Heart right ventricle (tissue), 16 donors: ENCODE results near the gene MYRF. TPM values are rescaled to one million over a fixed set of nuclear protein-coding genes. Genes with fewer than 3 reads are reported as not detected.

Source experiments
- ATAC-seq, 8 donors: fragments of 200-7000 bp; cut with Tn5 transposase; one replicate each; pipeline ENCODE4 v1.9.1; 2020; ENCODE audit warnings: mild to moderate bottlenecking in 8 of 8, moderate library complexity in 8 of 8, moderate number of reproducible peaks in 1 of 8
- DNase-seq, 2 donors: peaks; one replicate each; pipeline ENCODE4 v3.0.0-alpha.2; 2020
- H3K27ac ChIP-seq, 10 donors: fragments of 200-600 bp; sonication (generic) in 2 of 10; one replicate each; pipeline versions ENCODE4 v1.5.0 to v1.8.0; 2020 to 2022; ENCODE audit warnings: mild to moderate bottlenecking in 3 of 10
- H3K27me3 ChIP-seq, 7 donors: fragments of 200-600 bp; one replicate each; pipeline ENCODE4 v1.8.0; 2021 to 2022; ENCODE audit warnings: mild to moderate bottlenecking in 2 of 7
- H3K36me3 ChIP-seq, 9 donors: fragments of 200-600 bp; sonication (generic) in 1 of 9; one replicate each; pipeline versions ENCODE4 v1.5.0 to v1.8.0; 2020 to 2022; ENCODE audit warnings: mild to moderate bottlenecking in 2 of 9
- H3K4me1 ChIP-seq, 9 donors: fragments of 200-600 bp; sonication (generic) in 1 of 9; one replicate each; pipeline versions ENCODE4 v1.5.0 to v1.8.0; 2020 to 2022; ENCODE audit warnings: mild to moderate bottlenecking in 4 of 9
- H3K4me3 ChIP-seq, 10 donors: fragments of 200-600 bp; sonication (generic) in 2 of 10; one replicate each; pipeline versions ENCODE4 v1.5.0 to v1.8.0; 2020 to 2022; ENCODE audit warnings: mild to moderate bottlenecking in 7 of 10, moderate library complexity in 2 of 10
- H3K9me3 ChIP-seq, 11 donors: fragments of 200-600 bp in 10 of 11; sonication (generic) in 2 of 11; one replicate each; pipeline versions ENCODE4 v1.5.0 to v1.8.0; 2013 to 2022; ENCODE audit warnings: mild to moderate bottlenecking in 2 of 11, control low read depth in 1 of 11, moderate library complexity in 1 of 11
- CTCF ChIP-seq, 9 donors: fragments of 200-600 bp; sonication (generic) in 2 of 9; IDR thresholded peaks; one replicate each; pipeline versions ENCODE4 v1.5.0 to v1.8.0; 2021 to 2022; ENCODE audit warnings: antibody characterized with exemption in 9 of 9, mild to moderate bottlenecking in 5 of 9, moderate library complexity in 1 of 9
- WGBS, 2 donors: extraction: QIAGEN DNeasy Blood & Tissue Kit; methylation state at CpG; one replicate each; pipeline ENCODE4 v1.1.7; 2013; ENCODE audit warnings: inconsistent platforms in 1 of 2; 5-methylcytosine and 5-hydroxymethylcytosine counted together
- intact Hi-C, 10 donors: fragments of 100-400 bp; cut with DNase I; formaldehyde crosslinking; loops; one replicate each; pipeline versions ENCODE4 v1.11.1 to v1.14.2; 2022
- polyA plus RNA-seq, 2 donors: library from polyadenylated mRNA; stranded (reverse); fragments of 200-250 nt; gene quantifications; one replicate each; pipeline ENCODE4 v1.2.3, GENCODE V29; 2013
- total RNA-seq, 10 donors: library from RNA; stranded (reverse); fragmentation: NEBNext Ultra II Directional in 3 of 10; extraction: Animal tissue kit (Norgen Biotek cat#: 25700) in 3 of 10; gene quantifications; one replicate each; pipeline versions ENCODE4 v1.2.1 to v1.2.4, GENCODE V29; 2021 to 2023
- donor health status: Arrhythmogenic right ventricular cardiomyopathy.
- donor health status: ischemic (EF 13 %, LVEDD 7.1; RV severe dilation, severe dysfunction).
- donor health status: healthy with polysubstance abuse.
- donor health status: DM: no; HTN: yes; CAD: no.
- donor health status: DM: no; HTN: no; CAD: no.
- donor health status: ischemic (EF 25% LVEDD 6.9; RV normal size, moderate dysfunction).
- donor health status: ischemic (EF 25% LVEDD 5.7; RV mildly dilated, moderate dysfunction).
- donor health status: healthy.
- donor health status: DM: yes; HTN: yes; CAD: no.
- donor health status: Ischemic cardiomyopathy.
- donor health status: ischemic (EF 35%, LVEDD 5.7; RV mildly dilated, moderate dysfunction).
- donor health status: nonischemic (EF 11% LVEDD 7.7; RV severe dilation, severe dysfunction).
- donor health status: DM: yes; HTN: yes; CAD: no.
- donor health status: PGD.
- donor health status: ischemic (EF 29% LVEDD 5.4; RV normal size, mild dysfunction).
- donor health status: nonischemic (EF 23%, LVEDD 6.1; RV moderate dilation, normal function).

The MYRF gene
- total and polyA plus RNA-seq, 12 donors, result 0.13 to 1.2 (median 0.26) TPM

- Histone ChIP-seq H3K4me3 (no peak overlapping the region), H3K36me3 (peaks cover 0 to 99% (median 41%) of the 10 kb centered on the region in 9 donors), H3K27ac (no peak overlapping the region), H3K9me3 (no peaks in the 10 kb centered on the region), H3K27me3 (no peaks in the 10 kb centered on the region), H3K4me1 (peaks cover 0 to 7% (median 0%) of the 10 kb centered on the region in 9 donors)
- no peak for DNase-seq
- no peak for ATAC-seq
- TF ChIP-seq CTCF (IDR thresholded peaks at IDR 0.05), result no peak
- intact Hi-C loops, result loop anchor here in 2 of 10 donors (10.0 kb wide), 2 partner anchors 88 to 278 kb away; partner anchors contain the start of gene FADS3 (in 1 of the 2)
- WGBS, 2 donors, result 94 to 96% methylated on average over 5 of the region's 5 CpGs
Observed at GRCh38 chr11:61806785-61807184, 54.3 kb downstream of the MYRF start.

- Histone ChIP-seq H3K36me3 (peaks cover 0 to 77% (median 35%) of the 10 kb centered on the region in 9 donors), H3K27me3 (peaks cover 0 to 8% (median 0%) of the 10 kb centered on the region in 7 donors), H3K9me3 (no peaks in the 10 kb centered on the region), H3K4me3 (no peak overlapping the region), H3K4me1 (peaks cover 0 to 12% (median 4%) of the 10 kb centered on the region in 9 donors), H3K27ac (no peak overlapping the region)
- intact Hi-C loops, result loop anchor here in 1 of 10 donors (10.0 kb wide), 1 partner anchor 54 kb away; no protein-coding TSS in a partner anchor
- no peak for TF ChIP-seq CTCF (IDR thresholded peaks at IDR 0.05)
- DNase-seq (no peak), ATAC-seq (no peak)
- 94 to 95% methylated on average over 8 of the region's 8 CpGs for WGBS, 2 donors
Observed at GRCh38 chr11:61810671-61811175, 58.3 kb downstream of the MYRF start.

DNA sequence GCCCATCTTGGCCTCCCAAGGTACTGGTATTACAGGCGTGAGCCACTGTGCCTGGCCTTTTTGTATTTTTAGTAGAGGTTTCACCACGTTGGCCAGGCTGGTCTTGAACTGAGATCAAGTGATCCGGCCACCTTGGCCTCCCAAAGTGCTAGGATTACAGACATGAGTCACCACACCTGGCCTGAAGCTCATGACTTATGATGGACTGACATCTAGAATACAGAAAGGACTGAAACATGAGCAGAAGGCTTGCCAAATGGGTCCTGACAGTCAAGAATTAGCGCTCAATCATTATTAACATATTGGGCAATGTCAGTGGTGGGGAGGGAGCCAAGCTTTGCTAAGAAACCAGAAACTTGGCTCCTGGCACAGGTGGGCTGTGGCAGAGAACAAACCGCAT, 59.4 kb downstream of the MYRF start:
- ATAC-seq, result no peak
- Histone ChIP-seq H3K4me3 (no peak overlapping the region), H3K9me3 (no peaks in the 10 kb centered on the region), H3K36me3 (peaks cover 0 to 66% (median 31%) of the 10 kb centered on the region in 9 donors), H3K4me1 (peaks cover 0 to 19% (median 5%) of the 10 kb centered on the region in 9 donors), H3K27ac (no peak overlapping the region), H3K27me3 (peaks cover 0 to 9% (median 0%) of the 10 kb centered on the region in 7 donors)
- no peak for TF ChIP-seq CTCF (IDR thresholded peaks at IDR 0.05)
- 95 to 96% methylated on average over 5 of the region's 5 CpGs for WGBS, 2 donors
- no peak for DNase-seq
- intact Hi-C loops, result loop anchor here in 1 of 10 donors (10.0 kb wide), 1 partner anchor 53 kb away; no protein-coding TSS in a partner anchor

DNA sequence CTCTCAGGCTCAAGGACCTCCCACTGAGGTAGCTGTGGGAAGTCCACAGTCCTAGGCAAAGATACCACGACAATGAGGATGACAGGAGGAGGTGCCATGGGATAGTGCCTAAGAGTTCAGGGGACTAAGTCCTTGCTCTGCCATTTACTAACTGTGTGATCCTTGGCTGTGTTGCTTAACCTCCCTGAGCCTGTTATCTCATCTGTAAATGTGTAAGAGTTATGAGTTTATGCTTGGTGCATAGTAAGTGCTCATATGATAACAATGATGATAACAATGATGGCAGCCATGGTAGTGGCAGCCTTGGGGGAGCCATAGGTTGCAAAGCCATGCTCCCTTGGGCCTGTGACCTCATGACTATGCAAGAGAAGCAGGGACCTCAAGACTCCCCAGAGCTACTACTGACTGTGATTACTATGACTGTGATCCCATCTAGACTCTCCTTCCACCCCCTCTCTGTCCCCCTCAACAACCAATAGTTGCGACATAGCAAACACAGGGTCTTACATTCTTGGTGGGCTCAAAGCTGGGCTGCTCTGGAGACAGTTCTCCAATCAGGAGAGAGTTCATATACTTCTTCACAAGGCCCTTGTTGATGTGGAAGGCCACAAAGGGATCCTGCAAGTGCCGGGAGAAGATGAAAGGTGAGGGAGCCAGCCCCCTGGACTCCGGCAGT, 60.4 kb downstream of the MYRF start:
- intact Hi-C loops, result loop anchor here in 1 of 10 donors (10.0 kb wide), 1 partner anchor 52 kb away; no protein-coding TSS in a partner anchor
- peaks cover 0 to 56% (median 29%) of the 10 kb centered on the region in 9 donors for H3K36me3 ChIP-seq
- 91 to 98% methylated on average over 4 of the region's 4 CpGs for WGBS, 2 donors

More for the DNA sequence above, 60.4 kb downstream of the MYRF start:
- ATAC-seq (no peak), DNase-seq (no peak)
- Histone ChIP-seq H3K4me3 (no peak overlapping the region), H3K4me1 (peaks cover 4 to 29% (median 10%) of the 10 kb centered on the region in 9 donors), H3K27me3 (peaks cover 0 to 9% (median 0%) of the 10 kb centered on the region in 7 donors), H3K27ac (no peak overlapping the region), H3K9me3 (no peaks in the 10 kb centered on the region)
- TF ChIP-seq CTCF (IDR thresholded peaks at IDR 0.05), result no peak
